AG08395 (cell line): ENCODE data around the gene RASL11A.
"Not testable (repeated sequence)": the region's sequence is repeated elsewhere in the genome, so short reads cannot be mapped to it uniquely, and the experiment has no call there.

ENCODE experiments used
- DNase-seq: peaks from one replicate; pipeline ENCODE4 v3.0.0; 2012; ENCODE audit warnings: mixed read lengths, low spot score

RASL11A gene, protein sequence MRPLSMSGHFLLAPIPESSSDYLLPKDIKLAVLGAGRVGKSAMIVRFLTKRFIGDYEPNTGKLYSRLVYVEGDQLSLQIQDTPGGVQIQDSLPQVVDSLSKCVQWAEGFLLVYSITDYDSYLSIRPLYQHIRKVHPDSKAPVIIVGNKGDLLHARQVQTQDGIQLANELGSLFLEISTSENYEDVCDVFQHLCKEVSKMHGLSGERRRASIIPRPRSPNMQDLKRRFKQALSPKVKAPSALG

DNA sequence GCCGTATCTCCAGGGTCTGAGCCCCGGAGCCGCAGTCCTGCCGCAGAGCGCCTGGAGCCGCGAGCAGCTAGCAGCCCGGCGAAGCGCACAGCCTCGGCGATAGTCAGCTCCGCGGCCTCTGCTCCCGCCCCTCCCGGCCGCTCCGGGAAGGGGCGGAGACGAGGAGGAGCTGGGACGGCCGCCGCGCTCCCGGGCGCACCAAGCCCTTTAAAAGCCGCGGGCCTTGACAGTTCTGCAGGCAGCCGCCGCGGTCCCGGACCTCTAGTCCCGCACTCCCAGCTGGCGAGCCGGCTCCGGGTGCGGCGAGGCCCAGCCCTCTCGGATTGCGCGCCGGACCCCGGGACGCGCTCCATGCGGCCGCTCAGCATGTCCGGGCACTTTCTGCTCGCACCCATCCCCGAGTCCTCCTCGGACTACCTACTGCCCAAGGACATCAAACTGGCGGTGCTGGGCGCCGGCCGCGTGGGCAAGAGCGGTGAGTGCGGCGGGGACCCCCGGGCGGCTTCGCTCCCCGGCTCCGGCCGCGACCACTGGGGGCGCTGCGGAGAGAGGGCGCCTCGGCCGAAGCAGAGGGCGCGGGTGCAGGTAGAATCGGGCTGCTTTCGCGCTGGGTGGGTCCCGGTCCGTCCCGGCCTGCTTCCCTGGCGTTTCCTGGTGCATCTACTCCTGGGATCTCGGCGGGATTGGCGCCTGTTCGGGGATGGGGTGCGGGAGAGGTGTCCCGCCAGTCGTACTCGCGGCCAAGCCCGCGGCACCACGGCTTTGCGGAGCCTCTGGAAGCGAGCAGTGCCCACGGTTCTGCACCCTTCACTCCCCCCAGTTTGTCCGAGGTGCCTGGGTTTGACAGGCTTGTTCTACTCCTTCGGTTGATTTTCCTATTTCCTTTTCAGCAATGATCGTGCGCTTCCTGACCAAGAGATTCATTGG, at the start of gene RASL11A:
TSS of gene RASL11A (plus strand) at position 237 of the 927 bp plus-strand sequence. CDS start at position 352, 115 bp downstream.
- peak; percentile 88 for DNase-seq

GRCh38 chr13:27222100-27222499, 48.5 kb upstream of the RASL11A start:
- DNase-seq, result not testable (repeated sequence)

DNA sequence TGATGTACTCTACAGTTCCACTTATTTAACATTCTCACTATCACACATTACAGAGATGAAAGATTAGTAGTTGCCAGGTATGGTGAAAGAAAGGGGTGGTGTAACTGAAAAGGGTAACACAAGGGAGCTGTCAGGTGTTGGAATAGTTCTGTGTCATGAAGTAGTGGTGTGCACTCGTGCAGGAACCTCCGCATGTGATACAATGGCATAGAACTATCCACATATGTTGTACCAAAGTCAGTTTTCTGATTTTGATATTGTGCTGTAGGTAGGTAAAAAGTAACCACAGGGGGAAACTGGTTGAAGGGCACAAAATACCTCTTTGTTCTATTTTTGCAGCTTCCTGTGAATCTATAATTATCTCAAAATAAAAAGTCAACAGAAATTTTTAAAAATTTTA, 43.6 kb upstream of the RASL11A start:
- DNase-seq, result no peak

- no peak for DNase-seq
These were observed 42.5 kb upstream of the RASL11A start for GRCh38 chr13:27228131-27228530.

GRCh38 chr13:27229642-27230041, 41.0 kb upstream of the RASL11A start:
- DNase-seq, result no peak

DNA sequence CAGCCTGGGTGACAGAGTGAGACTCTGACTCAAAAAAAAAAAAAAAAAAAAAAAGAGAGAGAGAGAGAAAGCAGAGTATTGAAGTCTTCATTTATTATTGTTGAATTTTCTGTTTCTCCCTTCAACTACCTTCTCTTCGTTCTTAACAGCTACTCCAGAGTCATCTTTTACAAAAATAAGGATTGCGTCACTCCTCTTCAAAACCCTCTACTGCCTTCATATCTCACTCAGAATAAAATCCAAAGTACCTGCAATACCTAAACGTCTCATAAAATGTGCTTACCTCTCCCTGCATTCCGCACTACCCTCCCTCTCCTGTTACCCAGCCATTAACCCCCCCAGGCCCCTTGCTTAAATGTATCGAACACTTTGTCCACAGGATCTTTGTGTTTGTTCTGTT, 36.7 kb upstream of the RASL11A start:
- DNase-seq, result no peak

DNA sequence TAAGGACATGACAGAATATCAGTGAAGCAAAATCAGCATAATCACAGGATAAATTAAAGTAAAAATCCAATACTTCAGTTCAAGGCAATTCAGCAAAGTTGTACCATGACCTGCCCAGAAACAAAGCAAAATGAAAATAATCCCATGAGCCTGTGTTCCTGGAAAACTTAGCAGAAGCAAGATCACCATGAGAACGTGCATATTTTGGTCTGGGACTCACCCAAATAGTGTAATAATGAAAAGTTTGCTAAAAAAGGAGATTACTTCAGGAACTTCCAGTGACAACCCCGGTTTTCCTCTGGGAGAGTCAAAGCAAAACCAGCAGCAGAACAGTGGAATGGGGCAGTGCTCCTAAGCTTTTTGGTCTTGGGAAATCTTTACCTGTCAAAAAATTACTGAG, 34.2 kb upstream of the RASL11A start:
- no peak for DNase-seq

- DNase-seq, result no peak
These were observed 27.9 kb upstream of the RASL11A start for GRCh38 chr13:27242702-27243101.

GRCh38 chr13:27245610-27246009, 25.0 kb upstream of the RASL11A start:
- no peak for DNase-seq

- DNase-seq, result no peak
These were observed 19.8 kb upstream of the RASL11A start for GRCh38 chr13:27250833-27251165.

DNA sequence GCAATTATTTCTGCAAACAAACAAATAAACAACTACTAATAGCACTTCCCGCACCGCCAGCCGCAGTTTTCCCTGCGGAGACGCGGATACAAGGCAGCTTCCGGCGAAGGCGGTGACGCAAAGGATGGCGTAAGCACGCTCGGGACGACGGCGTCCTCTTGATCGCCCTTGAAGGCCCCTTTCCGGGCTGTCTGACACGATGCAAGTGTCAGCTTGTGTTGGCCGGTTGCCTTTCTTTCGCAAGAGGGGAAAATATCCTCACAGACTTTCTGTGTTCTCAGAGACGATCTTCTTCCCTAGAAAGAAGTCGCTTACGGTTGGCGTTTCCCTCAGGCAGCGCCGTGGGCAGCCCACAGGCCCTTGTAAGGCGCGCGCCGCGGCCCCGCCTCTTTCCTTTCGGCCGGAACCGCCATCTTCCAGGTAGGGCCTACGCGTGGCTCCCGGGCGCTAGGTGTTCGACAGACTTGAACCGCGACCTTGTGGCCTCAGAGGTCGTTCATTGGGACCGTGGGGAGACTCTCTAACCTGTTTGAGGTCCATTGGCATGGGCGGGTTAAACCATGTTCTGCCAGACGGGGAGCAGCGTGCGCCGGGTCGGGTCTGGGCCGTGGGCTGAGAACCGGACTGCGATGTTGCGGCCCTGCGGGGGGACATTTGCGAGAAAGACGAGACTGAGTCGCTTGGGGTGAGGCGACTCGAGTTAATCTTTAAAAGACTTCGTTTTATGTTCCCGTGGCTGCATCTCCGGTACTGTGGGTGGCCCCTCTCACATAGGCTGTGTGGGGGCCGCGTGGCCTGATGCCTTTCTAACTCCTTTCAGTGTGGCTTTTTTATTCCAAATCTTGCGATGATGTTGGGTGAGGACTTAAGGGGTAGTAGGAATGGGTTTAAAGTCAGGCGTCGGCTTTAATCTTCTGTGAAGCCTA, 19.2 kb upstream of the RASL11A start, which contains the start of gene RPL21:
TSS of gene RPL21 (plus strand) at position 393 of the 926 bp plus-strand sequence. CDS start 2,219 bp downstream, outside the sequence.
- DNase-seq, result peak; percentile 92

GRCh38 chr13:27252467-27252866, 18.2 kb upstream of the RASL11A start:
- DNase-seq, result no peak

DNA sequence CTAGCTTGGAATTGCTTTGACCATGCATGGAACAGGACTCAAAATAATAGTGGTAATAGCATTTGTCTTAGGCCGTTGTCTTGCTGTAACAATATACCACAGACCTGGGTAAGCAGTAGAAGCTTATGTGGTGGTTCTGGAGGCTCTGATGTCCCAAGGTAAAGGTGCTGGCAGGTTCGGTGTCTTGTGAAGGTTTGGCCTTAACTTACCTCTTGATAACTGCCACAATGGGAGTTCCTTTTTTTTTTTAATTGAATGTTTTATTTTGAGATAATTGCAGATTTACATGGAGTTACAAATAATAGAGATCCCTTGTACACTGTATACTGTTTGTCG, 13.4 kb upstream of the RASL11A start:
- no peak for DNase-seq

GRCh38 chr13:27257648-27258253, 12.9 kb upstream of the RASL11A start:
- no peak for DNase-seq

GRCh38 chr13:27258637-27259386, 11.8 kb upstream of the RASL11A start:
- DNase-seq, result no peak

DNA sequence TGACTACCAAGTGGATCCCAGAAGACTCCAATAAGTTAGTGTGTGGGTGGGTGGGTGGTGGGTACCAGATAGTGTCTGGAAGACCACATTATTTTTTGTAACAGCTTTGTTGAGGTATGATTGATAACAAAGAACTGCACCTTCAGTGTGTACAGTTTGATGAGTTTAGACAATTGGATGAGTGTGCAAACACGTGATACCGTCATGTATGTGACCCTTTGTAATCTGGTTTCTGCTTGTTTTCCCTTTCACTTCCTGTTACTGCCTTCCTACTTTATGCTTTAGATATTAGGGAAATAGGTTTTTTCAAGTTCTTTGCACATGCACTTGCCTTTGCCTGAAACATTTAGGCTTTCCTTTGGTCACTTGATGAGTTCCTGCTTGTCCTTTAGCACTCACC, 10.8 kb upstream of the RASL11A start:
- DNase-seq, result no peak

- no peak for DNase-seq
These were observed 9.2 kb upstream of the RASL11A start for GRCh38 chr13:27261396-27261795.

GRCh38 chr13:27263438-27263837, 7.2 kb upstream of the RASL11A start:
- DNase-seq, result no peak

DNA sequence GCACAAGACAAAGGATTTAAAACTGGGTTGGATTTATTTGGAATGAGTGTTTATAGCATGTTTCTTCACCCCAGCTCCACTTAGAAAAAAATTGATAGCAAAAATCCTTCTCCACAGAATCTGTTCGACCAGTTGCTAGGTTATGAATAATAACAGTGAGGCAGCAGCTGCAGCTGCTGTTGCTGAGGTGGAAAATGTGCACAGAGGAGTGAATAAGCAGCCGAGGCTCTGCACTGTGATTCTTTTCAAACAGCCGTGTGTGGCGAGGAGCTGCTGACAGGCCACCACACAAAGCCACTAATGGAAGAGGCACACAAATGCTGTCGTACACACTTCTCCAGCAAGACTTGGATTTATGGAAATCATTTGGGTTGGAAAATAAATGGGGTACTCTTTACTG, 6.4 kb upstream of the RASL11A start:
- peak; percentile 75 for DNase-seq

DNA sequence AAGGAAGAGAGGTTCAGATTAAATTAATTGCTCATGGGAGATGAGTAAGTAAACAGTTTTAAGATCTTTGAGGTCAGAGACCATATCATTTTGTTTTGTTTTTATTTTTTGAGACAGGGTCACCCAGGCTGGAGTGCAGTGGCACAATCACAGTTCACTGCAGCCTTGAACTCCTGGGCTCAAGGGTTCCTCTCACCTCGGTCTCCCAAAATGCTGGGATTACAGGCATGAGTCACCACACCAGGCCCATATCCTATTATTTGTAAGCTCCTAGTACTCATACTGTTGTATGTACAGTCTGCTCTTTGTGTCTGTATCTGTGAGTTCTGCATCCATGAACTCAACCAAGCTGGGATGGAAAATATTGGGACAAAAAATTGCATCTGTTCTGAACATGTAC, 6.0 kb upstream of the RASL11A start:
- DNase-seq, result no peak

DNA sequence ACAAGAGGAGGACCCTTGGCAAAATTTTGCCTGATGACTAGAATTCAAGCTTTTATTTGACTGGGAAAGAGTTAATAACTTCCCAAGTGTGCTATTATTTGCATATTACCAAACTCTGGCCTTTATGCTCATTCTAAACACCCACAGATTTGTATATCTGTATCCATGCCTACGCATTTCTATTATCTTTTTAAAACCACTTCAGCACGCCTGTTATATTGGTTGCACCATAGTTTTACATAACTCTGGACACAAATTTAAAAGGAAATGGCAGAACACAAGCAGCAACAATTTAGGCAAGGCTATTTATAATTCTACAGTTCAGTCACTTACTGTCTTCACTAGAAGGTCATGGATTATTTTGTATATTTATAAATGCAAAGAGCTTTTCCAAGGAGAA, 3.7 kb upstream of the RASL11A start:
- no peak for DNase-seq
